C4-2B (cell line): ENCODE data around the gene CAD.

ENCODE experiments used
- H3K27ac ChIP-seq: fragments of 450-650 bp; 2 replicates; pipeline ENCODE4 v1.5.1; 2017
- CTCF ChIP-seq: fragments of 450-650 bp; conservative IDR thresholded peaks from 2 replicates; pipeline ENCODE4 v1.5.1; 2017; ENCODE audit warnings: mild to moderate bottlenecking
- ZFX ChIP-seq: fragments of 450-650 bp; IDR thresholded peaks from 2 replicates; pipeline ENCODE4 v1.6.1; 2017

CAD gene

DNA sequence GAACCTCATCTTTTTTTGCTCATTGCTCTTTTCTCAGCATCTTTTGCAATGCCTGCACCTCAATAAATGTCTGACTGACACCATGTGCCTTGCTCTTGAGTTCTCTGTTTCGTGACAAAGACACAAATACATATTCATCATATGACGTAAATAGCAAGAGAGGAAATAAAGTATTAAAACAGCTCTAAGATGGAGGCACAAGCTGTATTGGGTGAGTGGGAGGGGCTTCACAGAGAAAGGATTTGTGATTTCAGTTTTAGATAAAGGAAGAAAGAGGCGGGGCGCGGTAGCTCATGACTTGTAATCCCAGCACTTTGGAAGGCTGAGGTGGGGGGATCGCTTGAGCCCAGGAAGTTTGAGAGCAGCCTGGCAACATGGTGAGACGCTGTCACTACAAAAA is 2.9 kb downstream of the CAD start:
- no peak overlapping the region for H3K27ac ChIP-seq
- TF ChIP-seq CTCF, result no peak
- TF ChIP-seq ZFX, result no peak

GRCh38 chr2:27221166-27221565 is 4.0 kb downstream of the CAD start:
- H3K27ac ChIP-seq, result no peak overlapping the region
- TF ChIP-seq ZFX, result no peak
- no peak for TF ChIP-seq CTCF

DNA sequence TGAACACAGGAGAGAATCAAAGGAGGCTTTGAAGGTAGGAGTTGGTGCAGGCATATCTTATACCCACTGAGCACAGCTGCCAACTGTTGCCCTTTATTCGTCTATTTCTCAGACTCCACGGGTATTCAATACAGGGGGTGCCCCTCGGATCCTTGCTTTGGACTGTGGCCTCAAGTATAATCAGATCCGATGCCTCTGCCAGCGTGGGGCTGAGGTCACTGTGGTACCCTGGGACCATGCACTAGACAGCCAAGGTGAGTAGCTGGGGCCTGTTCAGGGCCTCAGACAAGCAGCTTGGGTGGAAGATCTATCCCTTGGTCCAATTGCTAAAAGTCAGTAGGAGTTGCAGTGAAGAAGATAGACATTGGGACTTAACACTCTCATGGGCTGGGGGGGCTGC is 5.2 kb downstream of the CAD start:
- TF ChIP-seq ZFX (no peak), CTCF (no peak)

GRCh38 chr2:27223416-27223815 is 6.2 kb downstream of the CAD start:
- no peak overlapping the region for H3K27ac ChIP-seq
- TF ChIP-seq ZFX, result no peak
- TF ChIP-seq CTCF, result no peak

More for the DNA sequence above, 5.2 kb downstream of the CAD start:
- no peak overlapping the region for H3K27ac ChIP-seq

- TF ChIP-seq ZFX (no peak), CTCF (no peak)
- no peak overlapping the region for H3K27ac ChIP-seq
Measured at GRCh38 chr2:27225526-27225925, 8.4 kb downstream of the CAD start.

DNA sequence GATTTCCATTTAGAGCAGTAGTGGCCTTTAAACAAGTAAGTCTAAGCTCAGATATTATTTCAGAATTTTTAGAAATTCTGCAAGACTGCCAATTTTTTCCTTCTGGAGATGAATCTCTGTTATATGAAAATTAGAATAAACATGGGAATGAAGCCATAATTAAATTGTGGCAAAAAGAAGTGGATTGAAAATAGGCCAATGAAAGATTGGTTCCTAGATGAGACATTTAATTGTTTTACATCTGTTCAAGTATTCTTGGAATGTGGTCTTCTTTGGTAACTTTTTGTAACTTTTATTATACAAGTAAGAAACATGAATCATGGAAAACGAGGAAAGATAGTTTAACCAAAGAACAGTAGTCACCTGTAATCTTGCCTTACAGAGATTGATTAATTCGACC is 10.3 kb downstream of the CAD start:
- no peak overlapping the region for H3K27ac ChIP-seq
- no peak for TF ChIP-seq CTCF

DNA sequence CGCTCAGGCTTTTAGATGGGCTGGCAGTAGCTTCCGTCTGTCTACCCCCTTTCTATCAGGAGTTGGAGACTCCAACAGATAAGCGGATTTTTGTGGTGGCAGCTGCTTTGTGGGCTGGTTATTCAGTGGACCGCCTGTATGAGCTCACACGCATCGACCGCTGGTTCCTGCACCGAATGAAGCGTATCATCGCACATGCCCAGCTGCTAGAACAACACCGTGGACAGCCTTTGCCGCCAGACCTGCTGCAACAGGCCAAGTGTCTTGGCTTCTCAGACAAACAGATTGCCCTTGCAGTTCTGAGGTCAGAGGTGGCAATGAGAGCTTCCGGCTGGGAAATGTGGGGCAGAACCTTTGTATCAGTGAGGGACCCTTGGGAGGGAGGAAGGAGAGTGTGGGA is 14.8 kb downstream of the CAD start:
- TF ChIP-seq CTCF, result no peak
- no peak for TF ChIP-seq ZFX
- no peak overlapping the region for H3K27ac ChIP-seq

DNA sequence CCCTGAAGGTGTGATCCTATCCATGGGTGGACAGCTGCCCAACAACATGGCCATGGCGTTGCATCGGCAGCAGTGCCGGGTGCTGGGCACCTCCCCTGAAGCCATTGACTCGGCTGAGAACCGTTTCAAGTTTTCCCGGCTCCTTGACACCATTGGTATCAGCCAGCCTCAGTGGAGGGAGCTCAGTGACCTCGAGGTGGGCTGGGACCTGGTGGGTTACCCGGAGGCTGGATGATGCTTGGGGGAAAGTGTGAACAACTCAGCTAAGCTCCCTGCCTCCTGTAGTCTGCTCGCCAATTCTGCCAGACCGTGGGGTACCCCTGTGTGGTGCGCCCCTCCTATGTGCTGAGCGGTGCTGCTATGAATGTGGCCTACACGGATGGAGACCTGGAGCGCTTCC is 16.2 kb downstream of the CAD start:
- no peak for TF ChIP-seq CTCF
- TF ChIP-seq ZFX, result no peak
- no peak overlapping the region for H3K27ac ChIP-seq
